HEK293 (cell line): Measurements from ENCODE around the gene RRP1.

Experiments used
- CTCF ChIA-PET: fragments of 350-600 bp; formaldehyde crosslinking; extraction: SDS; loops from one replicate; lab custom pipeline; 2021; ENCODE audit warnings: antibody characterized with exemption; lab: Yijun Ruan, JAX
- POLR2A ChIA-PET: fragments of 300-600 bp; formaldehyde crosslinking; extraction: SDS; loops from one replicate; lab custom pipeline; 2020; ENCODE audit warnings: antibody characterized with exemption, inconsistent platforms; lab: Yijun Ruan, JAX
- H3K27ac ChIP-seq: fragments of 200-500 bp; sonication (Bioruptor generic); 2 replicates; pipeline ENCODE4 v1.5.1; 2014; ENCODE audit warnings: low read depth, low read length, control low read depth, inconsistent platforms; ENCODE audit errors: extremely low read depth
- H3K36me3 ChIP-seq, 2 experiments: fragments of 200-500 bp in 1 of 2; sonication (Bioruptor generic) in 1 of 2; 1 replicate in 1 of 2; 2 replicates in 1 of 2; pipeline ENCODE4 v1.5.1; 2014 to 2017; ENCODE audit warnings: inconsistent platforms in 2 of 2, low read length in 2 of 2; ENCODE audit not compliant: control insufficient read depth in 2 of 2, insufficient read depth in 1 of 2
- H3K4me1 ChIP-seq: fragments of 200-500 bp; sonication (Bioruptor generic); 2 replicates; pipeline ENCODE4 v1.5.1; 2014; ENCODE audit warnings: mild to moderate bottlenecking, low read length, inconsistent platforms; ENCODE audit not compliant: control insufficient read depth, insufficient read depth
- H3K4me3 ChIP-seq: 2 replicates; pipeline ENCODE4 v1.5.1; 2011; ENCODE audit warnings: low read depth, mild to moderate bottlenecking, control low read depth, low read length, moderate library complexity
- H3K9me3 ChIP-seq: fragments of 200-500 bp; sonication (Bioruptor generic); 2 replicates; pipeline ENCODE4 v1.5.1; 2014; ENCODE audit warnings: low read depth, low read length, inconsistent platforms; ENCODE audit not compliant: control insufficient read depth, insufficient read depth
- BCL11B ChIP-seq: fragments of 450-650 bp; formaldehyde crosslinking; IDR thresholded peaks from 2 replicates; pipeline ENCODE4 v1.5.1; 2016; ENCODE audit warnings: low read depth, missing biosample characterization, missing genetic modification characterization
- KLF1 ChIP-seq: fragments of 450-650 bp; formaldehyde crosslinking; IDR thresholded peaks from 2 replicates; pipeline ENCODE4 v1.5.1; 2016; ENCODE audit warnings: missing biosample characterization, missing genetic modification characterization
- KLF8 ChIP-seq: fragments of 450-650 bp; formaldehyde crosslinking; IDR thresholded peaks from 2 replicates; pipeline ENCODE4 v1.5.1; 2016; ENCODE audit warnings: missing biosample characterization, missing genetic modification characterization
- MZF1 ChIP-seq: fragments of 450-650 bp; formaldehyde crosslinking; IDR thresholded peaks from 2 replicates; pipeline ENCODE4 v1.5.1; 2017; ENCODE audit warnings: missing biosample characterization, missing genetic modification characterization, borderline replicate concordance
- PATZ1 ChIP-seq: fragments of 450-650 bp; formaldehyde crosslinking; IDR thresholded peaks from 2 replicates; pipeline ENCODE4 v1.5.1; 2016; ENCODE audit warnings: missing biosample characterization, missing genetic modification characterization
- TCF7L2 ChIP-seq: IDR thresholded peaks from 2 replicates; pipeline ENCODE4 v1.6.1; 2011; ENCODE audit warnings: low read depth, mild to moderate bottlenecking, inconsistent platforms, low read length, moderate library complexity, borderline replicate concordance
- ZFP41 ChIP-seq: fragments of 450-650 bp; formaldehyde crosslinking; IDR thresholded peaks from 2 replicates; pipeline ENCODE4 v1.5.1; 2016; ENCODE audit warnings: missing biosample characterization, missing genetic modification characterization, borderline replicate concordance
- ZNF121 ChIP-seq: fragments of 450-650 bp; formaldehyde crosslinking; IDR thresholded peaks from 2 replicates; pipeline ENCODE4 v1.5.1; 2016; ENCODE audit warnings: missing biosample characterization, missing genetic modification characterization
- ZNF132 ChIP-seq: fragments of 450-650 bp; formaldehyde crosslinking; IDR thresholded peaks from 2 replicates; pipeline ENCODE4 v1.5.1; 2017; ENCODE audit warnings: missing biosample characterization, missing genetic modification characterization, borderline replicate concordance
- ZNF138 ChIP-seq: fragments of 450-650 bp; formaldehyde crosslinking; IDR thresholded peaks from 2 replicates; pipeline ENCODE4 v1.5.1; 2016; ENCODE audit warnings: missing biosample characterization, missing genetic modification characterization, borderline replicate concordance
- ZNF140 ChIP-seq: fragments of 450-650 bp; formaldehyde crosslinking; IDR thresholded peaks from 2 replicates; pipeline ENCODE4 v1.5.1; 2016; ENCODE audit warnings: missing biosample characterization, missing genetic modification characterization
- ZNF146 ChIP-seq: fragments of 450-650 bp; formaldehyde crosslinking; IDR thresholded peaks from 2 replicates; pipeline ENCODE4 v1.5.1; 2016; ENCODE audit warnings: missing biosample characterization, missing genetic modification characterization
- ZNF175 ChIP-seq: fragments of 450-650 bp; formaldehyde crosslinking; IDR thresholded peaks from 2 replicates; pipeline ENCODE4 v1.5.1; 2016; ENCODE audit warnings: missing biosample characterization, missing genetic modification characterization
- ZNF202 ChIP-seq: fragments of 450-650 bp; formaldehyde crosslinking; IDR thresholded peaks from 2 replicates; pipeline ENCODE4 v1.5.1; 2016; ENCODE audit warnings: missing biosample characterization, missing genetic modification characterization, borderline replicate concordance
- ZNF223 ChIP-seq: fragments of 450-650 bp; formaldehyde crosslinking; IDR thresholded peaks from 2 replicates; pipeline ENCODE4 v1.5.1; 2016; ENCODE audit warnings: missing biosample characterization, missing genetic modification characterization
- ZNF473 ChIP-seq: fragments of 450-650 bp; formaldehyde crosslinking; IDR thresholded peaks from 2 replicates; pipeline ENCODE4 v1.5.1; 2017; ENCODE audit warnings: missing biosample characterization, missing genetic modification characterization
- ZNF501 ChIP-seq: fragments of 450-650 bp; formaldehyde crosslinking; IDR thresholded peaks from 2 replicates; pipeline ENCODE4 v1.5.1; 2016; ENCODE audit warnings: missing biosample characterization, missing genetic modification characterization
- ZNF544 ChIP-seq: fragments of 450-650 bp; formaldehyde crosslinking; IDR thresholded peaks from 2 replicates; pipeline ENCODE4 v1.5.0; 2017; ENCODE audit warnings: missing biosample characterization, missing genetic modification characterization
- ZNF664 ChIP-seq: fragments of 450-650 bp; formaldehyde crosslinking; IDR thresholded peaks from 2 replicates; pipeline ENCODE4 v1.5.1; 2016; ENCODE audit warnings: missing biosample characterization, missing genetic modification characterization
- ZNF768 ChIP-seq: fragments of 450-650 bp; formaldehyde crosslinking; IDR thresholded peaks from 2 replicates; pipeline ENCODE4 v1.5.1; 2018; ENCODE audit warnings: missing biosample characterization, mild to moderate bottlenecking, missing genetic modification characterization
- ZNF830 ChIP-seq: fragments of 450-650 bp; IDR thresholded peaks from 2 replicates; pipeline ENCODE4 v1.5.0; 2018; ENCODE audit warnings: missing biosample characterization, missing genetic modification characterization, low read depth, mild to moderate bottlenecking, moderate library complexity
- ZNF843 ChIP-seq: fragments of 450-650 bp; formaldehyde crosslinking; IDR thresholded peaks from 2 replicates; pipeline ENCODE4 v1.5.1; 2016; ENCODE audit warnings: missing biosample characterization, missing genetic modification characterization
- ZSCAN4 ChIP-seq: fragments of 450-650 bp; formaldehyde crosslinking; IDR thresholded peaks from 2 replicates; pipeline ENCODE4 v1.5.1; 2017; ENCODE audit warnings: missing biosample characterization, missing genetic modification characterization
- TF ChIP-seq, protein P1 (sequence below): fragments of 450-650 bp; formaldehyde crosslinking; IDR thresholded peaks from 2 replicates; pipeline ENCODE4 v1.5.1; 2016; ENCODE audit warnings: missing biosample characterization, missing genetic modification characterization

RRP1 gene

GRCh38 chr21:43743947-43744346, 45.4 kb upstream of the RRP1 start:
- ChIA-PET CTCF (no interaction called here), POLR2A (no interaction called here)
- Histone ChIP-seq H3K4me3 (no peak overlapping the region), H3K9me3 (no peaks in the 10 kb centered on the region), H3K4me1 (no peaks in the 10 kb centered on the region), H3K36me3 (peaks cover 20 to 54% of the 10 kb centered on the region in 2 experiments), H3K27ac (no peak overlapping the region)
- TF ChIP-seq KLF8 (tag by site-specific recombination): peak; percentile 55; the same call in 1 of the 2 replicates
- TF ChIP-seq ZNF138 (tag by site-specific recombination): no peak
- TF ChIP-seq, protein P1, sequence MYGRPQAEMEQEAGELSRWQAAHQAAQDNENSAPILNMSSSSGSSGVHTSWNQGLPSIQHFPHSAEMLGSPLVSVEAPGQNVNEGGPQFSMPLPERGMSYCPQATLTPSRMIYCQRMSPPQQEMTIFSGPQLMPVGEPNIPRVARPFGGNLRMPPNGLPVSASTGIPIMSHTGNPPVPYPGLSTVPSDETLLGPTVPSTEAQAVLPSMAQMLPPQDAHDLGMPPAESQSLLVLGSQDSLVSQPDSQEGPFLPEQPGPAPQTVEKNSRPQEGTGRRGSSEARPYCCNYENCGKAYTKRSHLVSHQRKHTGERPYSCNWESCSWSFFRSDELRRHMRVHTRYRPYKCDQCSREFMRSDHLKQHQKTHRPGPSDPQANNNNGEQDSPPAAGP (tag by site-specific recombination): peak; percentile 97
- TF ChIP-seq KLF1 (tag by site-specific recombination): peak; percentile 97

- TF ChIP-seq ZNF132 (no peak), ZNF501 (no peak), ZNF140 (tag by site-specific recombination) (peak; percentile 55; the same call in 1 of the 2 replicates), ZFP41 (tag by site-specific recombination) (no peak), ZNF146 (peak; percentile 94), ZNF223 (no peak), ZNF473 (tag by site-specific recombination) (no peak), TCF7L2 (no peak), ZNF202 (tag by site-specific recombination) (no peak), ZNF544 (tag by site-specific recombination) (no peak)
- Histone ChIP-seq H3K4me1 (no peaks in the 10 kb centered on the region), H3K27ac (no peak overlapping the region), H3K4me3 (no peak overlapping the region), H3K36me3 (peaks cover 20 to 59% of the 10 kb centered on the region in 2 experiments), H3K9me3 (no peaks in the 10 kb centered on the region)
- ChIA-PET CTCF (no interaction called here), POLR2A (no interaction called here)
Measured at GRCh38 chr21:43744725-43745124, 44.7 kb upstream of the RRP1 start.

DNA sequence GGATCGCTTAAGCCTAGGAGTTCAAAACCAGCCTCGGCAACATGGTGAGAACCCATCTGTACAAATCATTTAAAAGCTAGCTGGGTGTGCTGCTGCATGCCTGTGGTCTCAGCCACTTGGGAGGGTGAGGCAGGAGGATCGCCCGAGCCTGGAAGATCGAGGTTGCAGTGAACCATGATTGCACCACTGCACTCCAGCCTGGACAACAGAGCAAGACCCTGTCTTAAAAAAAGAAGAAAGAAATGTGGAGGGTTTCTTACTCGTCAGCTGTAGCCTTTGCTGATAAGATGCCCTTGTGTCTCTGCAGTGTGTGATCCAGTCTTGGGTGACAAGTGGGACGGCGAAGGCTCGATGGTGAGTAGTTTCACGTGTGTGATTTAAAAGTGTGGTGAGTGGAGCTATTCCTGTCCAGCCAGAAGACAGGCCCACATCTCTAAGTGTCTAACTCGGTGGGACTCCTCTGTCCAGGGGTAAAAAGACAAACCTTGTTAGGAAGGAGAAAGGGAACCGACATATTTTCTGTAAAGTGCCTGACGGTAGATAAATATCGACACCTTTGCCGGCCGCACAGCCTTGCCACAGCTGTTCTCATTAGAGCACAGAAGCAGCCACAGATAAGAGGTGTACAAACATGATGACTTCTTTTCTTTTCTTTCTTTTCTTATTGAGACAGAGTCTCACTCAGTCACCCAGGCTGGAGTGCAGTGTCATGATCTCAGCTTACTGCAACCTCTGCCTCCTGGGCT, 43.4 kb upstream of the RRP1 start:
- no peak overlapping the region for H3K4me3 ChIP-seq
- CTCF ChIA-PET: interaction anchor here (0.6 to 0.9 kb wide), 4 partner anchors 17 to 885 kb away, joined by 3 read pairs; no protein-coding TSS in a partner anchor
- H3K27ac ChIP-seq: no peak overlapping the region
- no peaks in the 10 kb centered on the region for H3K9me3 ChIP-seq
- POLR2A ChIA-PET: no interaction called here
- peaks cover 20 to 71% of the 10 kb centered on the region in 2 experiments for H3K36me3 ChIP-seq
- peak; percentile 87 for TF ChIP-seq ZNF121
- TF ChIP-seq BCL11B (tag by site-specific recombination): no peak
- no peaks in the 10 kb centered on the region for H3K4me1 ChIP-seq

- Histone ChIP-seq H3K4me1 (no peaks in the 10 kb centered on the region), H3K27ac (no peak overlapping the region), H3K9me3 (no peaks in the 10 kb centered on the region), H3K36me3 (peaks cover 15 to 85% of the 10 kb centered on the region in 2 experiments), H3K4me3 (no peak overlapping the region)
- ChIA-PET POLR2A (no interaction called here), CTCF (no interaction called here)
- no peak for TF ChIP-seq ZNF843
- no peak for TF ChIP-seq MZF1
- TF ChIP-seq ZNF768 (tag by site-specific recombination): no peak
- no peak for TF ChIP-seq ZSCAN4 (tag by site-specific recombination)
- no peak for TF ChIP-seq ZNF830
- TF ChIP-seq ZNF664 (tag by site-specific recombination): no peak
- TF ChIP-seq, protein P1 (tag by site-specific recombination): no peak
- no peak for TF ChIP-seq PATZ1 (tag by site-specific recombination)
- TF ChIP-seq ZNF175 (tag by site-specific recombination): no peak
Measured at GRCh38 chr21:43748622-43749021, 40.8 kb upstream of the RRP1 start.
